IPS-15b (cell line): Measurements from ENCODE around the gene ANKRD36C.
"Not testable (repeated sequence)": the region's sequence is repeated elsewhere in the genome, so short reads cannot be mapped to it uniquely, and the experiment has no call there.

Experiments
- H3K27me3 ChIP-seq: one replicate; pipeline ENCODE4 v1.6.1; 2013; ENCODE audit warnings: low read length; ENCODE audit not compliant: control insufficient read depth, insufficient read depth
- H3K36me3 ChIP-seq: one replicate; pipeline ENCODE4 v1.6.1; 2013; ENCODE audit warnings: low read length; ENCODE audit not compliant: control insufficient read depth, insufficient read depth
- H3K4me1 ChIP-seq: one replicate; pipeline ENCODE4 v1.6.1; 2013; ENCODE audit warnings: mild to moderate bottlenecking, low read length; ENCODE audit not compliant: control insufficient read depth, insufficient read depth
- H3K4me3 ChIP-seq: one replicate; pipeline ENCODE4 v1.5.1; 2013; ENCODE audit warnings: low read depth, low read length
- H3K9ac ChIP-seq: one replicate; pipeline ENCODE4 v1.6.1; 2013; ENCODE audit warnings: low read depth, mild to moderate bottlenecking, low read length
- H3K9me3 ChIP-seq: one replicate; pipeline ENCODE4 v1.6.1; 2013; ENCODE audit warnings: mild to moderate bottlenecking, low read length; ENCODE audit not compliant: control insufficient read depth, insufficient read depth

The ANKRD36C gene

GRCh38 chr2:95991351-95992094 is at the start of gene ANKRD36C:
Gene ANKRD36C (minus strand): TSS chr2:95991824. CDS start chr2:95991708, 116 bp downstream.
- Histone ChIP-seq H3K9ac (peak within 1 kb of the TSS; percentile 37), H3K4me3 (peak within 1 kb of the TSS; percentile 78)
- H3K4me1 ChIP-seq, H3K9me3 ChIP-seq, H3K27me3 ChIP-seq, H3K36me3 ChIP-seq: not testable (repeated sequence)

GRCh38 chr2:96035554-96035953 is 43.9 kb upstream of the ANKRD36C start:
- not testable (repeated sequence) for H3K9ac ChIP-seq, H3K4me1 ChIP-seq, H3K27me3 ChIP-seq, H3K9me3 ChIP-seq, H3K36me3 ChIP-seq, H3K4me3 ChIP-seq

- H3K9me3 ChIP-seq, H3K4me1 ChIP-seq, H3K27me3 ChIP-seq, H3K9ac ChIP-seq, H3K4me3 ChIP-seq, H3K36me3 ChIP-seq: not testable (repeated sequence)
These were observed 43.2 kb upstream of the ANKRD36C start, which contains the start of gene GPAT2 for GRCh38 chr2:96034792-96035191. Gene GPAT2 (minus strand): TSS chr2:96034916. CDS start chr2:96032359, 2,557 bp downstream.

- H3K36me3 ChIP-seq, H3K27me3 ChIP-seq, H3K9ac ChIP-seq, H3K4me1 ChIP-seq, H3K9me3 ChIP-seq, H3K4me3 ChIP-seq: not testable (repeated sequence)
These were observed 42.4 kb upstream of the ANKRD36C start for GRCh38 chr2:96033997-96034396.

- not testable (repeated sequence) for H3K9ac ChIP-seq, H3K4me1 ChIP-seq, H3K4me3 ChIP-seq, H3K9me3 ChIP-seq, H3K27me3 ChIP-seq, H3K36me3 ChIP-seq
These were observed 36.2 kb upstream of the ANKRD36C start for GRCh38 chr2:96027725-96028325.

- not testable (repeated sequence) for H3K4me1 ChIP-seq, H3K4me3 ChIP-seq, H3K9me3 ChIP-seq, H3K27me3 ChIP-seq, H3K36me3 ChIP-seq, H3K9ac ChIP-seq
These were observed 34.1 kb upstream of the ANKRD36C start for GRCh38 chr2:96025755-96026154.

- Histone ChIP-seq H3K36me3 (no peaks in the 10 kb centered on the region), H3K4me3 (no peak overlapping the region), H3K9me3 (no peaks in the 10 kb centered on the region), H3K4me1 (no peaks in the 10 kb centered on the region), H3K27me3 (no peaks in the 10 kb centered on the region), H3K9ac (no peak overlapping the region)
These were observed 33.5 kb upstream of the ANKRD36C start for GRCh38 chr2:96025194-96025492.

- H3K9me3 ChIP-seq, result no peaks in the 10 kb centered on the region
- H3K4me3 ChIP-seq, result no peak overlapping the region
- no peaks in the 10 kb centered on the region for H3K36me3 ChIP-seq
- H3K27me3 ChIP-seq, result no peaks in the 10 kb centered on the region
- no peak overlapping the region for H3K9ac ChIP-seq
- no peaks in the 10 kb centered on the region for H3K4me1 ChIP-seq
These were observed 32.9 kb upstream of the ANKRD36C start for GRCh38 chr2:96024336-96025193.

GRCh38 chr2:96023701-96024100 is 32.1 kb upstream of the ANKRD36C start:
- not testable (repeated sequence) for H3K36me3 ChIP-seq, H3K4me3 ChIP-seq

GRCh38 chr2:96022701-96023447 is 31.2 kb upstream of the ANKRD36C start:
- not testable (repeated sequence) for H3K4me1 ChIP-seq, H3K36me3 ChIP-seq, H3K9me3 ChIP-seq, H3K27me3 ChIP-seq, H3K4me3 ChIP-seq, H3K9ac ChIP-seq

More at GRCh38 chr2:96023701-96024100, 32.1 kb upstream of the ANKRD36C start:
- not testable (repeated sequence) for H3K4me1 ChIP-seq, H3K9me3 ChIP-seq, H3K9ac ChIP-seq, H3K27me3 ChIP-seq

- not testable (repeated sequence) for H3K36me3 ChIP-seq, H3K27me3 ChIP-seq, H3K9me3 ChIP-seq, H3K4me1 ChIP-seq, H3K4me3 ChIP-seq, H3K9ac ChIP-seq
These were observed 30.5 kb upstream of the ANKRD36C start for GRCh38 chr2:96022126-96022525.
